WERI-Rb-1 (cell line): Measurements from ENCODE around the gene RCN2.
A peak's percentile ranks its signal among the peaks of the same experiment; 100 is the strongest.

Source experiments
- DNase-seq: peaks from one replicate; pipeline ENCODE4 v3.0.0-alpha.2; 2020
- H3K27ac ChIP-seq: fragments of 250-450 bp; sonication (Bioruptor Pico); 2 replicates; pipeline ENCODE4 v1.5.1; 2020; ENCODE audit warnings: mild to moderate bottlenecking, moderate library complexity
- H3K27me3 ChIP-seq: fragments of 250-450 bp; sonication (Bioruptor Pico); 2 replicates; pipeline ENCODE4 v1.5.1; 2021; ENCODE audit warnings: mild to moderate bottlenecking, low read depth, moderate library complexity; ENCODE audit not compliant: insufficient read depth, severe bottlenecking
- H3K36me3 ChIP-seq: fragments of 250-450 bp; sonication (Bioruptor Pico); 2 replicates; pipeline ENCODE4 v1.5.1; 2020; ENCODE audit warnings: mild to moderate bottlenecking, moderate library complexity
- H3K4me3 ChIP-seq: 2 replicates; pipeline ENCODE4 v1.5.1; 2011; ENCODE audit warnings: low read depth, mild to moderate bottlenecking, control low read depth, low read length
- H3K9me3 ChIP-seq: fragments of 250-450 bp; sonication (Bioruptor Pico); 2 replicates; pipeline ENCODE4 v1.5.1; 2021; ENCODE audit warnings: mild to moderate bottlenecking, moderate library complexity; ENCODE audit not compliant: severe bottlenecking
- CTCF ChIP-seq: IDR thresholded peaks from 2 replicates; pipeline ENCODE4 v1.5.1; 2011; ENCODE audit warnings: low read depth, mild to moderate bottlenecking, control low read depth, inconsistent platforms, low read length

The RCN2 gene

GRCh38 chr15:76901965-76902364 is 29.6 kb upstream of the RCN2 start:
- no peaks in the 10 kb centered on the region for H3K27me3 ChIP-seq
- no peak for TF ChIP-seq CTCF
- peaks cover 8% of the 10 kb centered on the region for H3K36me3 ChIP-seq
- DNase-seq, result no peak
- no peak overlapping the region for H3K27ac ChIP-seq
- peaks cover 5% of the 10 kb centered on the region for H3K9me3 ChIP-seq
- no peak overlapping the region for H3K4me3 ChIP-seq

- H3K9me3 ChIP-seq, result peaks cover 4% of the 10 kb centered on the region
- H3K27me3 ChIP-seq, result no peaks in the 10 kb centered on the region
- 0 out of 2 replicates have a peak overlapping the region, but pooled peaks have one; percentile 14 for H3K27ac ChIP-seq
- DNase-seq, result peak; percentile 33
- TF ChIP-seq CTCF, result peak; percentile 62
- H3K36me3 ChIP-seq, result peaks cover 1% of the 10 kb centered on the region
- no peak overlapping the region for H3K4me3 ChIP-seq
Observed at GRCh38 chr15:76903251-76903681, 28.3 kb upstream of the RCN2 start.

- Histone ChIP-seq H3K27me3 (no peaks in the 10 kb centered on the region), H3K9me3 (no peaks in the 10 kb centered on the region), H3K27ac (peak overlapping the region; percentile 91), H3K4me3 (peak overlapping the region; percentile 81), H3K36me3 (no peaks in the 10 kb centered on the region)
- peak; percentile 35 for DNase-seq
- TF ChIP-seq CTCF, result no peak
Observed at GRCh38 chr15:76904461-76905012, 27.0 kb upstream of the RCN2 start.

- Histone ChIP-seq H3K36me3 (no peaks in the 10 kb centered on the region), H3K27ac (peak within 1 kb of the TSS; percentile 91), H3K9me3 (no peaks in the 10 kb centered on the region), H3K4me3 (peak within 1 kb of the TSS; percentile 81), H3K27me3 (no peaks in the 10 kb centered on the region)
- 0 out of 2 replicates have a peak, but pooled peaks have one; percentile 2 for TF ChIP-seq CTCF
- peak; percentile 96 for DNase-seq
Observed at GRCh38 chr15:76905013-76905839, 26.3 kb upstream of the RCN2 start, which contains the start of gene SCAPER. SCAPER (minus strand) TSS chr15:76905340; CDS start chr15:76883817, 21,523 bp downstream.

GRCh38 chr15:76905855-76906254 is 25.7 kb upstream of the RCN2 start:
- DNase-seq, result peak; percentile 72
- Histone ChIP-seq H3K4me3 (peak overlapping the region; percentile 81), H3K27me3 (no peaks in the 10 kb centered on the region), H3K27ac (peak overlapping the region; percentile 91), H3K36me3 (no peaks in the 10 kb centered on the region), H3K9me3 (no peaks in the 10 kb centered on the region)
- no peak for TF ChIP-seq CTCF
